Activated B cell treated with CpG ODN at 0.5 μM for 24 hours (primary cell): ENCODE measurements around the gene HHAT. TPM values are rescaled to one million over a fixed set of nuclear protein-coding genes. Genes with fewer than 3 reads are reported as not detected.

Experiments
- ATAC-seq: fragments of 200-7000 bp; cut with Tn5 transposase; one replicate; pipeline ENCODE4 v1.10.0; 2021; ENCODE audit warnings: low read depth, mild to moderate bottlenecking, moderate library complexity
- CTCF ChIA-PET: fragments of 350-600 bp; sonication (Branson Sonifier 250); formaldehyde crosslinking; loops from one replicate; lab custom pipeline; 2021; ENCODE audit warnings: antibody characterized with exemption; lab: Charles Lee
- POLR2A ChIA-PET: fragments of 350-600 bp; sonication (Branson Sonifier 250); formaldehyde crosslinking; loops from one replicate; lab custom pipeline; 2021; ENCODE audit warnings: antibody characterized with exemption; lab: Charles Lee
- DNase-seq: peaks from one replicate; pipeline ENCODE4 v3.0.0; 2022
- H3K27ac Mint-ChIP-seq: one replicate; pipeline ENCODE4 v1.8.0; 2020; ENCODE audit warnings: mixed read lengths
- H3K27me3 Mint-ChIP-seq: one replicate; pipeline ENCODE4 v1.8.0; 2021; ENCODE audit warnings: mixed read lengths
- H3K36me3 Mint-ChIP-seq: one replicate; pipeline ENCODE4 v1.8.0; 2021; ENCODE audit warnings: low read depth, mixed read lengths
- H3K4me1 Mint-ChIP-seq: one replicate; pipeline ENCODE4 v1.8.0; 2021; ENCODE audit warnings: mixed read lengths
- H3K4me3 Mint-ChIP-seq: one replicate; pipeline ENCODE4 v1.8.0; 2020; ENCODE audit warnings: mild to moderate bottlenecking, mixed read lengths
- H3K9me3 Mint-ChIP-seq: one replicate; pipeline ENCODE4 v1.8.0; 2020; ENCODE audit warnings: mixed read lengths
- intact Hi-C: fragments of 100-400 bp; cut with micrococcal nuclease; formaldehyde crosslinking; loops from one replicate; pipeline ENCODE4 v1.15.1; 2024
- total RNA-seq: library from RNA; stranded (reverse); gene quantifications from 2 replicates; pipeline ENCODE4 v1.2.3, GENCODE V29; 2022
- TF ChIP-seq, protein P1 (sequence below): fragments of 200-600 bp; IDR thresholded peaks from one replicate; pipeline ENCODE4 v1.8.0; 2022; ENCODE audit warnings: antibody characterized with exemption, mild to moderate bottlenecking

The HHAT gene
- total RNA-seq, 1 donor from 2014 or later, result 8.5 TPM

DNA sequence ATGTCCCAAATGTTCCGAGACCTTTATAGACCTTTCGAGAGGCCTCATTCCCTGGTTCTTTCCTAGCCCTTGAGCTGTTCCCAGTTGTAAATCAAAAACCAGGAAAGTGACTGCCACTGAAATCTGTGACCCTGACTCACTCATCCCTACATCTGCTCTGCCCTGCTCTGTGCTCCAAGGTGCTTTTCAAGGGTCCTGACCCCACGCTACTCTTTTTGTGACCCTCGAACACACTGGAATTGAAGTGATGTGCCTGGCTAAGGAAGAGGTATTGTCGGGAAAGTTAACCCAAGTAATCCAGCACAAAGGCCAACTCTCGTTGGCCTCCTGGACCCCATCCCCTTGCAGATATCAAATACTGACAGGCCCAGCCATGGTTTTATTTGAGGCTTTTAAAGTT is 244.4 kb downstream of the HHAT start:
- Mint-ChIP-seq H3K36me3 (no peaks in the 10 kb centered on the region), H3K9me3 (peaks cover 6% of the 10 kb centered on the region), H3K4me3 (no peak overlapping the region), H3K27ac (no peak overlapping the region), H3K27me3 (no peaks in the 10 kb centered on the region), H3K4me1 (no peaks in the 10 kb centered on the region)
- intact Hi-C loops, result no loop called here
- no peak for DNase-seq
- ATAC-seq, result no peak
- CTCF ChIA-PET, result no interaction called here
- TF ChIP-seq, protein P1, sequence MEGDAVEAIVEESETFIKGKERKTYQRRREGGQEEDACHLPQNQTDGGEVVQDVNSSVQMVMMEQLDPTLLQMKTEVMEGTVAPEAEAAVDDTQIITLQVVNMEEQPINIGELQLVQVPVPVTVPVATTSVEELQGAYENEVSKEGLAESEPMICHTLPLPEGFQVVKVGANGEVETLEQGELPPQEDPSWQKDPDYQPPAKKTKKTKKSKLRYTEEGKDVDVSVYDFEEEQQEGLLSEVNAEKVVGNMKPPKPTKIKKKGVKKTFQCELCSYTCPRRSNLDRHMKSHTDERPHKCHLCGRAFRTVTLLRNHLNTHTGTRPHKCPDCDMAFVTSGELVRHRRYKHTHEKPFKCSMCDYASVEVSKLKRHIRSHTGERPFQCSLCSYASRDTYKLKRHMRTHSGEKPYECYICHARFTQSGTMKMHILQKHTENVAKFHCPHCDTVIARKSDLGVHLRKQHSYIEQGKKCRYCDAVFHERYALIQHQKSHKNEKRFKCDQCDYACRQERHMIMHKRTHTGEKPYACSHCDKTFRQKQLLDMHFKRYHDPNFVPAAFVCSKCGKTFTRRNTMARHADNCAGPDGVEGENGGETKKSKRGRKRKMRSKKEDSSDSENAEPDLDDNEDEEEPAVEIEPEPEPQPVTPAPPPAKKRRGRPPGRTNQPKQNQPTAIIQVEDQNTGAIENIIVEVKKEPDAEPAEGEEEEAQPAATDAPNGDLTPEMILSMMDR, result no peak
- POLR2A ChIA-PET, result no interaction called here

DNA sequence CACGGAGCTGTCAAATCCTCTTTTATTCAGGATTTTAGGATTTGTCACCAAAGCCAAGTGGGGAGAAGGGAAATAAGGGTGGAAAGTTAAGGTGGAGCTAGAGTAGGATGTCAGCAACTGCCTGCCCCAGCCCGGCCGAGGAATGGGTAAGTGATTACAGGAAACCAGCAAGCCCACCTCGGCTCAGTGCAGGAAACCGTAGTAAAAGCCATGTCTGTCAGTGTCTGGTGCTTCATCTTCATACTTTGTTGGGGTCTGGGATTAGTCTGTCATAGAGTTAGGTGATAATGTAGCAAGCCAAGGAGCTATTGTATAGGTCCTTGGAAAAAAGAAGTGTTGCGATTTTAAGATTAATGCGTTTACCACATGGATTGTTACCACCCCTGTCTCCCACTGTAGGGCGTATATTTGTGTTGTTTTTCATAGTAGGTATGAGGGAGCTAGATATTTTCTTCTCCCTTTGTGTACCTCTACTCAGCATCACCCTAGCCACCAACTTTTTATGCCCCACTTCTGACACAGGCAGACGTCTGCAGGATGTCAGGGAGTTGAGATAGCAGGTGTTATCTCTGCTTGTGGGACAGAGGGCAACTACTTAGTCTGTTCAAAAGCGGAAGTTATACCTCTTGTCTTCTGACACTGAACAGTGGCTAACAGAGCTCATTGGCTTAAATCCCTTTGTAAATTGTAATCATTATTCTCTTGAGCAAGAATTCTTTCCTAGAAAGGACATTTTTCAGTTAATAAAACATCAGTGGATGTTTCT is 253.7 kb downstream of the HHAT start:
- no peaks in the 10 kb centered on the region for H3K27me3 Mint-ChIP-seq
- H3K4me1 Mint-ChIP-seq, result peaks cover 10% of the 10 kb centered on the region
- H3K4me3 Mint-ChIP-seq, result no peak overlapping the region
- POLR2A ChIA-PET, result no interaction called here
- H3K9me3 Mint-ChIP-seq, result peaks cover under 1% of the 10 kb centered on the region
- no peak for DNase-seq
- intact Hi-C loops, result loop anchor here (5.0 to 10.0 kb wide), 3 partner anchors 175 to 772 kb away; no protein-coding TSS in a partner anchor
- ATAC-seq, result no peak
- CTCF ChIA-PET, result interaction anchor here (0.6 kb wide), 1 partner anchor 891 kb away, joined by 4 read pairs; no protein-coding TSS in a partner anchor
- H3K36me3 Mint-ChIP-seq, result no peaks in the 10 kb centered on the region
- TF ChIP-seq, protein P1, result no peak
- H3K27ac Mint-ChIP-seq, result no peak overlapping the region

DNA sequence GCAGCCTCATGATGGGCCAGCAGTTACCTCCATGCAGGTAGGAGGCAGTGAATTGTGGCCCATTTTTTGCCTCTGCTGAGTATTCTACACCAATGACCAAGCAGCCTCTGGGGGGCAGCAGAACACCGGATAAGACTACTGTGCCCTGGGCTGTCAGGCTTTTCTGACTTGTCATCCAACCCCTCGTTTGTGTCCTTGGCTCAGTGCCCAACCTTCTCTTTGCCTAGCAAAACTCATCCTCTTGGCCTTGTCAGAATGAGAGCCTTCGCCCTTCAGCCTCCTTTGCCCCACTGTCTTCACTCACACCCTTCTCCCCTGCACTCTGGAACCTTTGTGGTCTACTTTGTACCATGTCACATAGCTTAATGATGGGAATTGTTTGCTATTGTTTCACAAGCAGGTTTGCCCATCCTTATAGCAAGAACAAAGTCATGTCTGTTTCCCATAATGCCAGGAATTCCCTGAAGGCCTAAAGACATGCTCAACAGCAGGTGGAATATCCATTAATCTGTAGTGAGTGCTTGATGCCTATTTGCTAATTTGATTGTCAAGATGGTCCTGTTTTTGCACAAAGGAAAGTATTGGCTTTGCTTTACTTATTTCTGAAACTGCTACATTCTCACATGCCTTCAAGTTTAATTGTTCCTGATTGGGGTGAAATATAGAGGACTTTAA is 255.9 kb downstream of the HHAT start:
- Mint-ChIP-seq H3K36me3 (peaks cover 3% of the 10 kb centered on the region), H3K4me1 (peaks cover 10% of the 10 kb centered on the region), H3K9me3 (no peaks in the 10 kb centered on the region), H3K27me3 (no peaks in the 10 kb centered on the region), H3K27ac (no peak overlapping the region), H3K4me3 (no peak overlapping the region)
- peak; percentile 37 for ATAC-seq
- TF ChIP-seq, protein P1, result no peak
- peak; percentile 34 for DNase-seq
- intact Hi-C loops, result loop anchor here (1.0 to 10.0 kb wide), 5 partner anchors 177 to 930 kb away; no protein-coding TSS in a partner anchor
- ChIA-PET POLR2A (no interaction called here), CTCF (interaction anchor here (1.5 kb wide), 1 partner anchor 16 kb away, joined by 3 read pairs; no protein-coding TSS in a partner anchor)

DNA sequence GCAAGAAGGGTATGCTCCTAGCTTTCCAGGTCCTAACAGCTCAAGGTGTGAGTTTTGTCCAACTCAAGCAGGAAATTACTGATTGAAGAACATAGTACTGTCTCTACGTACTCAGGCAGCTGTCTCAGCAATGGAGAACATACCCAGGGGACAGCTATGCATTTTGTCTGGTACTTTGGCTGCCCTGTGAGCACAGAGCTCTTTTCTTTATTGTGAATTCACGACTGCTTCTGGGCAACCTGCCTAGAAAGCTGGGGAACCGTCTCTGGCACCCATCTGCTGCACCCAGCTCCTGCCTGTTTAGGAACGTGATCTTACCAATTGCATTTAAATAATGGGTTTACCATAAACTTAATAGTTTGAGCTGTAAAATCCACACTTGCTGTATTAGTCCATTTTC is 258.1 kb downstream of the HHAT start:
- Mint-ChIP-seq H3K9me3 (peaks cover 11% of the 10 kb centered on the region), H3K27me3 (no peaks in the 10 kb centered on the region), H3K36me3 (peaks cover 16% of the 10 kb centered on the region), H3K4me1 (peaks cover 10% of the 10 kb centered on the region), H3K27ac (no peak overlapping the region), H3K4me3 (no peak overlapping the region)
- ChIA-PET POLR2A (no interaction called here), CTCF (no interaction called here)
- intact Hi-C loops, result loop anchor here (10.0 kb wide), 1 partner anchor 768 kb away; no protein-coding TSS in a partner anchor
- DNase-seq (no peak), ATAC-seq (no peak)
- TF ChIP-seq, protein P1, result no peak

DNA sequence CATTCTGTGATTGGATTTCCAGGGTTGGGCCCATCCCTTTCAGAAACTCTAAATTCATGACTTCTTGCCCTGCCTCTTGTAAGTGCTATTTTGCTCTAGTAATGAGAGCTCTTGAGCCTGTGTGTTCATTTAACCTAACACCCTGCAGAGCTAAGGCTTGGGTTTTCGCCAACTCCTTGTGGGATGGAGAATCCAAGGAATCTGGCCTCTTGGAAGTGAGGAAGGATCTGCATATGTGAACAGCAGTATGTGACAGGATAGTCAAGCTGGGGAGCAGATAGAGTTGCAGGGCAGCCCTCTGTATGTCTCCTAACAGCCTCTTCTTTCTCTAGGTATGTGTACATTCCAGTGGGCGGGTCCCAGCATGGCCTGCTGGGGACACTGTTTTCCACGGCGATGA is 258.9 kb downstream of the HHAT start:
- intact Hi-C loops, result loop anchor here (10.0 kb wide), 1 partner anchor 767 kb away; no protein-coding TSS in a partner anchor
- H3K27me3 Mint-ChIP-seq, result no peaks in the 10 kb centered on the region
- TF ChIP-seq, protein P1, result no peak
- H3K36me3 Mint-ChIP-seq, result peaks cover 16% of the 10 kb centered on the region
- no peak overlapping the region for H3K4me3 Mint-ChIP-seq
- no peak overlapping the region for H3K27ac Mint-ChIP-seq
- peaks cover 11% of the 10 kb centered on the region for H3K9me3 Mint-ChIP-seq
- ATAC-seq (no peak), DNase-seq (no peak)
- CTCF ChIA-PET, result no interaction called here
- POLR2A ChIA-PET, result no interaction called here
- H3K4me1 Mint-ChIP-seq, result peaks cover 2% of the 10 kb centered on the region
